CD4-positive, alpha-beta T cell treated with Interleukin-4 for 4 hours (primary cell): Measurements from ENCODE around the gene MRTFB.
"Not testable (repeated sequence)": the region's sequence is repeated elsewhere in the genome, so short reads cannot be mapped to it uniquely, and the experiment has no call there.

Source experiments
- DNase-seq: peaks from one replicate; pipeline ENCODE4 v3.0.0-alpha.2; 2020

Gene MRTFB

GRCh38 chr16:14133907-14134306, 62.8 kb downstream of the MRTFB start:
- DNase-seq = no peak

GRCh38 chr16:14135704-14136103, 64.6 kb downstream of the MRTFB start:
- DNase-seq = no peak

- DNase-seq = no peak
Observed at GRCh38 chr16:14139872-14140271, 68.8 kb downstream of the MRTFB start.

GRCh38 chr16:14140923-14141322, 69.8 kb downstream of the MRTFB start:
- DNase-seq = no peak

GRCh38 chr16:14146445-14146844, 75.3 kb downstream of the MRTFB start:
- DNase-seq = no peak

- no peak for DNase-seq
Observed at GRCh38 chr16:14148016-14148415, 76.9 kb downstream of the MRTFB start.

- no peak for DNase-seq
Observed at GRCh38 chr16:14148569-14148968, 77.5 kb downstream of the MRTFB start.

GRCh38 chr16:14150796-14151195, 79.7 kb downstream of the MRTFB start:
- no peak for DNase-seq

GRCh38 chr16:14151256-14152030, 80.3 kb downstream of the MRTFB start:
- no peak for DNase-seq

- DNase-seq = no peak
Observed at GRCh38 chr16:14155572-14156190, 84.6 kb downstream of the MRTFB start.

GRCh38 chr16:14164916-14165662, 94.0 kb downstream of the MRTFB start:
- DNase-seq = no peak

- DNase-seq = no peak
Observed at GRCh38 chr16:14168146-14168545, 97.0 kb downstream of the MRTFB start.

GRCh38 chr16:14172200-14172809, 101.2 kb downstream of the MRTFB start:
- DNase-seq = no peak

GRCh38 chr16:14175086-14175485, 104.0 kb downstream of the MRTFB start:
- DNase-seq = no peak

GRCh38 chr16:14177704-14178103, 106.6 kb downstream of the MRTFB start:
- no peak for DNase-seq

GRCh38 chr16:14179116-14179515, 108.0 kb downstream of the MRTFB start:
- no peak for DNase-seq

GRCh38 chr16:14180481-14180944, 109.4 kb downstream of the MRTFB start:
- no peak for DNase-seq

- DNase-seq = no peak
Observed at GRCh38 chr16:14181371-14182050, 110.4 kb downstream of the MRTFB start.

- DNase-seq = no peak
Observed at GRCh38 chr16:14182999-14183398, 111.9 kb downstream of the MRTFB start.

- not testable (repeated sequence) for DNase-seq
Observed at GRCh38 chr16:14183962-14184361, 112.8 kb downstream of the MRTFB start.

GRCh38 chr16:14186007-14186794, 115.1 kb downstream of the MRTFB start:
- DNase-seq = no peak

- no peak for DNase-seq
Observed at GRCh38 chr16:14186795-14187221, 115.7 kb downstream of the MRTFB start.
